Lung (tissue), 12 donors: ENCODE measurements around the gene TEX51. TPM values are rescaled to one million over a fixed set of nuclear protein-coding genes. Genes with fewer than 3 reads are reported as not detected.

ENCODE experiments used
- ATAC-seq: fragments of 200-7000 bp; cut with Tn5 transposase; one replicate; pipeline ENCODE4 v1.9.1; 2020; ENCODE audit warnings: moderate number of reproducible peaks; ENCODE audit not compliant: insufficient read depth, low FRiP score
- DNase-seq, 3 donors: peaks; one replicate each; pipeline ENCODE4 v3.0.0-alpha.2; 2013 to 2017
- H3K27ac ChIP-seq, 2 donors: one replicate each; pipeline ENCODE4 v1.5.1; 2013; ENCODE audit warnings: mild to moderate bottlenecking in 2 of 2, moderate library complexity in 2 of 2, control low read depth in 1 of 2, inconsistent platforms in 1 of 2, low read depth in 1 of 2, low read length in 1 of 2
- H3K27me3 ChIP-seq, 3 donors: one replicate each; pipeline ENCODE4 v1.5.1; 2013; ENCODE audit warnings: low read length in 2 of 3; ENCODE audit not compliant: control insufficient read depth in 3 of 3, insufficient read depth in 3 of 3
- H3K36me3 ChIP-seq, 4 donors: one replicate each; pipeline ENCODE4 v1.5.1; 2013; ENCODE audit warnings: low read length in 4 of 4, mild to moderate bottlenecking in 1 of 4, moderate library complexity in 1 of 4; ENCODE audit not compliant: control insufficient read depth in 4 of 4, insufficient read depth in 4 of 4
- H3K4me1 ChIP-seq, 5 donors: one replicate each; pipeline ENCODE4 v1.5.1; 2013; ENCODE audit warnings: low read length in 5 of 5, mild to moderate bottlenecking in 2 of 5, moderate library complexity in 1 of 5; ENCODE audit not compliant: control insufficient read depth in 5 of 5, insufficient read depth in 5 of 5
- H3K4me3 ChIP-seq: one replicate; pipeline ENCODE4 v1.5.1; 2013; ENCODE audit warnings: mild to moderate bottlenecking, control low read depth, moderate library complexity
- H3K9ac ChIP-seq, 2 donors: one replicate each; pipeline ENCODE4 v1.5.1; 2013; ENCODE audit warnings: low read length in 2 of 2, control low read depth in 1 of 2; ENCODE audit not compliant: insufficient read depth in 1 of 2
- H3K9me3 ChIP-seq, 4 donors: one replicate each; pipeline ENCODE4 v1.5.1; 2013; ENCODE audit warnings: low read length in 3 of 4, mild to moderate bottlenecking in 1 of 4, moderate library complexity in 1 of 4; ENCODE audit not compliant: control insufficient read depth in 4 of 4, insufficient read depth in 3 of 4
- WGBS, 2 donors: extraction: QIAGEN DNeasy Blood & Tissue Kit; methylation state at CpG; one replicate each; pipeline ENCODE4 v1.1.7; 2013; 5-methylcytosine and 5-hydroxymethylcytosine counted together
- polyA plus RNA-seq, 2 donors: library from polyadenylated mRNA; stranded (reverse); fragments of 200-250 nt; gene quantifications; one replicate each; pipeline ENCODE4 v1.2.1, GENCODE V29; 2013
- total RNA-seq, 2 donors: library from RNA; depleted of rRNA in 1 of 2; stranded (reverse); fragments of >200 nt in 1 of 2; gene quantifications; one replicate each; pipeline ENCODE4 v1.2.1, GENCODE V29; 2014 to 2021
- TF ChIP-seq, protein P1 (sequence below): IDR thresholded peaks from 2 replicates; pipeline ENCODE4 v1.5.1; 2012; ENCODE audit warnings: mild to moderate bottlenecking; ENCODE audit errors: control extremely low read depth, extremely low read depth
- donor health status: control.
- donor health status: control.
- donor health status: Bipolar disorder and iron deficiency.
- donor health status: healthy.
- donor health status: DM: yes; HTN: yes; CAD: no.

Gene TEX51
- total and polyA plus RNA-seq, 4 donors = not detected

DNA sequence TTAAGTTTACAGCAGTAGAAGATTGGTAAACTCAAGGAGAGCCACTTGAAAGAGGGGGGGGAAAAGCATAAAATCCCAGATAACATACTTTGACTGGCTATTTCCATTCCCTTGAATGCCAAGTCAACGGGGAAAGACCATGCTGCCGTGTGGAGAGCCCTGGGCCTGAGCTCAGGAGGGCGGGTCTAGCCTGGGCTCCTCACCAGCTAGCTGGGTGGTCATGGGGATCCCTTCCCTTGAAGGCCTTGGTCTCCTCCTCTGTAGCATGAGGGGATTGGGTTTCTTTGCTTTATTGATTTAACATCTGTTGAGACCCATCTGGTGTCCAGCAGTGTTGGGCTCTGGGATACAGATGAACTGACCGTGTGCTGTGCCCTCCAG, 35.0 kb downstream of the TEX51 start:
- no peak overlapping the region for H3K27ac ChIP-seq
- H3K36me3 ChIP-seq = no peaks in the 10 kb centered on the region
- ATAC-seq (no peak), DNase-seq (peak in 1 of 3 donors; percentile 37)
- TF ChIP-seq, protein P1, sequence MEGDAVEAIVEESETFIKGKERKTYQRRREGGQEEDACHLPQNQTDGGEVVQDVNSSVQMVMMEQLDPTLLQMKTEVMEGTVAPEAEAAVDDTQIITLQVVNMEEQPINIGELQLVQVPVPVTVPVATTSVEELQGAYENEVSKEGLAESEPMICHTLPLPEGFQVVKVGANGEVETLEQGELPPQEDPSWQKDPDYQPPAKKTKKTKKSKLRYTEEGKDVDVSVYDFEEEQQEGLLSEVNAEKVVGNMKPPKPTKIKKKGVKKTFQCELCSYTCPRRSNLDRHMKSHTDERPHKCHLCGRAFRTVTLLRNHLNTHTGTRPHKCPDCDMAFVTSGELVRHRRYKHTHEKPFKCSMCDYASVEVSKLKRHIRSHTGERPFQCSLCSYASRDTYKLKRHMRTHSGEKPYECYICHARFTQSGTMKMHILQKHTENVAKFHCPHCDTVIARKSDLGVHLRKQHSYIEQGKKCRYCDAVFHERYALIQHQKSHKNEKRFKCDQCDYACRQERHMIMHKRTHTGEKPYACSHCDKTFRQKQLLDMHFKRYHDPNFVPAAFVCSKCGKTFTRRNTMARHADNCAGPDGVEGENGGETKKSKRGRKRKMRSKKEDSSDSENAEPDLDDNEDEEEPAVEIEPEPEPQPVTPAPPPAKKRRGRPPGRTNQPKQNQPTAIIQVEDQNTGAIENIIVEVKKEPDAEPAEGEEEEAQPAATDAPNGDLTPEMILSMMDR = no peak
- peaks cover 0 to 2% (median 0%) of the 10 kb centered on the region in 5 donors for H3K4me1 ChIP-seq
- WGBS, 2 donors = 73 to 77% methylated on average over 4 of the region's 4 CpGs
- no peak overlapping the region for H3K9ac ChIP-seq
- no peaks in the 10 kb centered on the region for H3K27me3 ChIP-seq
- H3K9me3 ChIP-seq = no peaks in the 10 kb centered on the region
- no peak overlapping the region for H3K4me3 ChIP-seq

DNA sequence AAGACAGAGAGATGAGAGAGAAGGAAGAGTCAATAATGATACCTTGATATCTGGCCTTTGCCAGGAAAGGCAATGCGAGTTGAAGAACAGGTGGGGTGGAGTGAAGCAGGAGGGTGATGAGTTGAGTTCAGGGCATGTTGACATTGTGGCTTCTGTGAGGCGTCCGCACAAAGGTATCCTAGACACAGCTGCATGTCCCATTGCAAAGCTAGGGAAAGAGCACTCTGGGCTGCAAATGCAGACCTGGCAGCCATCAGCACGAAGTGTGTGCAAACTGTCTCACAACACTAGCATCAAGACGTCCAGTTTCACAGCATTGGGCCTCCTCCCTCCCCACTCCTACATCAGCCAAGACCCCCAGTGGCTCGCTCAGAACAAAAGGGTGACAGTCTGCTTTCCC, 36.1 kb downstream of the TEX51 start:
- DNase-seq = no peak
- no peaks in the 10 kb centered on the region for H3K9me3 ChIP-seq
- no peak for ATAC-seq
- H3K36me3 ChIP-seq = no peaks in the 10 kb centered on the region
- H3K4me1 ChIP-seq = peaks cover 0 to 2% (median 0%) of the 10 kb centered on the region in 5 donors
- H3K4me3 ChIP-seq = no peak overlapping the region
- TF ChIP-seq, protein P1 = no peak
- H3K27me3 ChIP-seq = no peaks in the 10 kb centered on the region
- no peak overlapping the region for H3K27ac ChIP-seq
- 75 to 80% methylated on average over 6 of the region's 6 CpGs for WGBS, 2 donors
- no peak overlapping the region for H3K9ac ChIP-seq

- Histone ChIP-seq H3K9ac (no peak overlapping the region), H3K9me3 (peaks cover 0 to 3% (median 0%) of the 10 kb centered on the region in 4 donors)
- WGBS, 2 donors = 70 to 71% methylated on average over 5 of the region's 5 CpGs
These were observed 37.1 kb downstream of the TEX51 start for GRCh38 chr2:126935774-126936173.

More at GRCh38 chr2:126935774-126936173, 37.1 kb downstream of the TEX51 start:
- no peak overlapping the region for H3K27ac ChIP-seq
- TF ChIP-seq, protein P1 = no peak
- no peaks in the 10 kb centered on the region for H3K36me3 ChIP-seq
- ATAC-seq (no peak), DNase-seq (no peak)
- peaks cover 0 to 2% (median 0%) of the 10 kb centered on the region in 5 donors for H3K4me1 ChIP-seq
- H3K4me3 ChIP-seq = no peak overlapping the region
- H3K27me3 ChIP-seq = no peaks in the 10 kb centered on the region
